SW 1271 (cell line): Measurements from ENCODE around the gene CSTB.

Experiments
- DNase-seq, 2 experiments: peaks; one replicate each; lab custom pipeline; 2025; lab: John Stamatoyannopoulos, UW

CSTB gene

DNA sequence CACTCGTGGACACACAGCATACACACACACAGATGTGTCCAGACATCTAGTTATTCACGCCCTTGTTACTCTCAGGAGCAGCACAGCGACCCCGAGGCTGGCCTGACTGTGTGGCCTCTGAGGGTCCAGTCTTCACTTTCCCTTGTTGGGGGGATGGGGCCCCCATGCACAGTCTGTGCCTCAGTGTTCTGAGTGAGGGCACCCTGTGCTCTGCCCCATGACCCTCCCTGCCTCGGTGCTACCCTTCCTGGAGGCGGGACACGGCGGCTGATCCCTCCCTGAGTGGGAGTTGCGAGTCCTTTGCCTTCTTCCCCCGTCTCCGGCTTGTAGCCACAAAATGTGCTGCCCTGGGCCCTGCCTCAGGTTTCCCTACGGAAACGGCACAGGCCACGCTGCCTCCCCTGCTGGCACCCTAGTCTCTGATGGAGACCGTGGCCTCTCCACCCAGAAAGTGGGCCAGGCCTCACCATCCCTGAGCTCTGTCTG is 8.6 kb downstream of the CSTB start:
- DNase-seq: no peak

DNA sequence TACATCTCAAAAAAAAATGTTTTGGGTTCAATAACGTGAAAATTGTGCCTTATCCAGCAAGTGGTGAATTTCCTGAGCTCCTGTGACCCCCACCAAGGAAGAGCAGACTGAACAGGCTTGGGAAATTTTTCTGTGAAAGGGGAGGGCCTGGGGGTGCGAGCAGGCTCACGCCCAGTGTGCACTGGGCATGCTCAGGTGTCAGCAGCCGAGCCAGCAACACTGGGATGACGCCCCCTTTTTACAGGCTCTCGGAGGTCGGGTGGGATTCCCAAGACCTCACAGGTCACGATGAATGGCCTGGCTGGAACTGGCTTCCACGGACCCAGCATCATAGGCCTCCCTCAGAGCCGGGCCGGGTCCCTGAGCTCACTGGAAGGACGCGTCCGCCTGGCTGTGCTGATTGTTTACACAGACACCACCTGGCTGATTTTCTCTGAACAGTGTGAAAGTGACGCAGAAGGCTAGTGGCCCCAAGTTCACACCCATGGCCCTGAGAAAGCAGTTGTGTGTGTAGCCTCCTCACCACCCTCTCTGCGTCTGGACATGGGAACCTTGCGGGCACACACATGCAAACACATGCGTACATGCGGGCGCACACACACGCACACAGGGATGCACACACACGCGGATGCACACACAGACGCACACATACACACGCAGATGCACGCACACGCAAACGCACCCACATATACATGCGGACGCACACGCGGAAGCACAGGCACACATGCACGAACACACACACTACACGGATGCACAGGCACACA is 9.2 kb downstream of the CSTB start:
- DNase-seq: no peak

DNA sequence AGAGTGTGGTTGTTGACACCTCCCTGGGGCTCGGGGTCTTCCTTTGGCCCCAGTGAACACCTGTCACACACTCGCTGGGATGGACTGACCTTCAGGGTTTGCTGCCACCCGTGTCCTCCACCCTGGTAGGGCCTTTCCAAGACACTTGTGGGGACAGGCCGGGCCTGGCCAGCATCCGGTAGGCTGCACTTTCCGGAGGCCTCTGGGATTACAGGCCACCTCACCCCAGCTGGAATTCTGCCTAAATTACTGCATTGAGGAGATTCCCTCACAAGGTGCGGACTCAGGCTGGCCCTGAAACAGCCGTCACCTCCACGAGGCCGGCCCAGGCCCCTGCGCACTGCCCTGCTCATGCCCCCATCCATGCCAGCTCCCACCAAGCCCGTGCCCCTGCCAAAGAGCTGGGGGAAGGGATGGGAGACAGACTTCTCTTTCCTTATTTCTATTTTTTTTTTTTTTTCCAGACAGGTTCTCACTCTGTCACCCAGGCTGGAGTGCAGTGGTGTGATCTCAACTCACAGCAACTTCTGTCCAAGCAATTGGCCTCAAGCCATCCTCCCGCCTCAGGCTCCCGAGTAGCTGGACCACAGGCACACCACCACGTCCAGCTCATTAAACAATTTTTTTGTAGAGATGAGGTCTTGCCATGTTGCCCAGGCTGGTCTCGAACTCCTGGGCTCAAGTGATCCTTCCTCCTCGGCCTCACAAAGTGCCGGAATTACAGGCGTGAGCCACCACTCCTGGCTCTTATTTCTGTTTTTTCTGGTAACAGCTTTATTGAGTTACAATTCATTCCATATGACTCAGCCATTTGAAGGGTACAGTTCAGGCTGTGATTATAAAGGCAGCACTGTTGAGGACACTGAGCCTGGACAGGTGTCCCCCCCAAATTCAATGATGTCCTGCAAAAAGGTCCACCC is 11.3 kb downstream of the CSTB start:
- no peak for DNase-seq

DNA sequence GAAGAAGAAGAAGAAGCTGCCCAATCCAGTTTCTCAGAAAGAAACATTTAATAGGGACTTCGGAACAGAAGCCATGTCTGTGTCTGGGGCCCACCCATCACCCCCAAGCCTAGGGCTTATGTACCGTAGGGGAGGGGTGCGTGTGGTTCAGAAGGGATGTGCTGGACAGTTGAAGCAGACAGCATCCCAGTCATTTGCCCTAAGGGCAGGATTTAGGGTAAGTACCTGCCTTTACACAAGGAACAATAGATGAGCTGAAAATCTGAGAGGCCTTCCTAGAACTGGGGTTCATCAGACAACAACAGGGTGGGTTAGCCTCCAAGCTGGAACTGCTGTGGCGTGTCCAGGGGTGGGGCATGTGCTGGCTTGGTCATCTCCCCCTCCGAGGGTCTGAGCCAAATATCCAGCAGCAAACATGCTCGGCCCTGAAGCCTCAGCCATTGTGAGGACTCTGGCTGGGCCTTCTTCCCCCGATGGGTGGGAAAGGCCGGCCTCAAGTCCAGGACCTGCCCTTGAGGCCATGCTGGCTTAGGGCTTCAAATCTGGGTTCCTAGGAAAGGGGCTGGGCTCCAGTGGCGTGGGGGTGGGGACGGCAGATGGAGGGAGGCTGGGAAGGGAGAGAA is 12.1 kb downstream of the CSTB start:
- DNase-seq: no peak

DNA sequence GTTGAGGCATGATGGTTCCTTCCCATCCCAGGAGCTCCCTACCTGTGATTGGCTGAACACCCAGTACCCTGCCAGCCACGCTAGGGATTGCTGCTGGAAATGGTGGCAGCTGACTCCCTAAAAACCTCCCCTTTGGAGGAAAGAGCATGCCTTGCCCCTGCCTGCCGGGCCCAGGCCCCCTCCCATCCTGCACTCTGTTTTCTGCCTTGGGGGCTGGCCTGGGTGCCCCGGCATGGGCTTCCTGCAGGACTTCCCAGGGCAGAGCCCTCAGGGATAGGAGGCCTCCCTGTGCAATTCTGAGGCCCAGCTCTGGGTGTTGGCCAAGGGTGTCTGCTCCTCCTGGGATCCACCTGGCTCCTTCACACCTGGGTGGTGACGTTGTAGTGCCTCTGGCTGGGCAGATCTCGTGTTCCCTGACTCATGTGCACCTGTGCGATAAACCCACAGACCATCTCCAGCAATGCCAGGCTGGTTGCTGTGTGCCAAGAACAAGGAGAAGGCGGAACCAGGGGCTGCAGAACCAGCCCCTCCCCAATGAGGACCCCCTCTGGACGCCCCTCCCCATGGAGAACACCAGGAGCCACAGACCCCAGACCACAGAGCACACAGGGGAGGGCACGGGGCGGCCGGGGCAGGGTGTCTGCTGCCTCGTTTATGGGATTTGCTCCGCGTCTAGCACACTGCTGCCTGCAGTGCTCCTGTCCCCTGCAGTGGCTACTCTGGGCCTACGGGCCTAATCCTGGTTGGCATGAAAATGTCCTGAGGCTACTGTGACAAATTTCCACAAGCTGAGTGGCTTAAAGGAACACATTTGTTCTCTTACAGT is 13.6 kb downstream of the CSTB start:
- DNase-seq: no peak

DNA sequence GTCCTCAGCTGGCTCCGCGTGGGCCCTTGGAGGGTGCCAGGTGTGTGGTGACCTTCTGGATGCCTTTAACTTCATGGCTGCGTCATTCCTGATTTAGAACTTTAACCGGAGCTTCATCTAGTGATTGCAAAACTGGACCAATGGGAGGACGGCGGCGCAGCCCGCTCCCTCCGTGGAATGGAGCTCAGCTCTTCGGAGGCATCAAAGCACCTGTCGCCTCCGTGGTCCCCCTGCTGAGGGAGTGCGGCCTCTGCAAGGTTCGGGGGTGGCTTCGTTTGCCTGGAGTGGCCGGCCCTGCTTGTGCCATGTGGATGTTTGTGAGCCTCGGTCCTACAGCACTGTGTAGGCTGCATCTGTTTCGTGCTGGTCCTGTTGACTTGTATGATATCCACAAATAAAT is 14.2 kb downstream of the CSTB start:
- DNase-seq: no peak

DNA sequence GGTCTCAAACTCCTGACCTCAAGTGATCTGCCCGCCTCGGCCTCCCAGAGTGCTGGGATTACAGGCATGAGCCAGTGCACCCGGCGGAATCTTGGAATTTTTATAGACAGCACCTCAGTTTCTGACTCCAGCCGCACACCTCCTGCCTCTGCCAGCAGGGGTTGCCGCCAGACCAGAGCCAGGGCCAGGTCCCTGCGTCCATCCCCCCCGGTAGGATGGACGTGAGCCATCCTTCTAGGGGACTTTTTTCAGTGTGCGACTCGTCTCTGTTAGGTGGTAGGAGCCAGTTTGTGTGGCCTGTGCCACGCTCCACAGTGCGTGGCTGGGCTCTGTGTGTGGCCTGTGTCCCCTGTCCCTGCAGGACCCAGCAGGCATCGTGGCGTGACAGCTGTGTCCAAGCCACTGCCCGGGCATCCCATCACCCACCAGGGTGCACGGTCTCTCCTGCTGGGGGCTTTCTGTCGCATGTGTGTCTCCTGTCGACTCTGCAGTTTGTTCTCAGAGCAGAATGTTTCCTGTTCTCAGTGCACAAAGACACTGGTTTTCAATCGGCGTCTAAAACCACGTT is 15.6 kb downstream of the CSTB start:
- DNase-seq: no peak

DNA sequence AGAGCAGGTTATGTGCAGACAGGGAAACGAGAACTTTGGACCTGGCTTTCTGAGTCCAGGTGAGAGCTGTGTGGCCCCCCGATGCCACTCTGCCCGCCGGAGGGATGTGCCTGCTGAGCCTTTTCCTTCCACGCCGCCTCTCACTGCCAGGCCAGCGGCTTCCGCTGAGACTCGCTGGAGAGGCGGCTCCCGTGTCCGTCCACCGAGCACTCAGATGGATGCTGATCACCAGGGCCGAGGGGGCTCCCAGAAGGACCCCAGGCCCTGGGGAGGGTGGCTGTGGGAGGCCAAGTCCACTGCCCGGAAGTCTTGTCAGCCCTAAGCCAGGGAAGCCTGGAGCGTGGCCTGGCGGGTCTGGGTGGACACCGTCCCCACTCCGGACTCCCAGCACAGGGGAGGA is 16.5 kb downstream of the CSTB start:
- no peak for DNase-seq

DNA sequence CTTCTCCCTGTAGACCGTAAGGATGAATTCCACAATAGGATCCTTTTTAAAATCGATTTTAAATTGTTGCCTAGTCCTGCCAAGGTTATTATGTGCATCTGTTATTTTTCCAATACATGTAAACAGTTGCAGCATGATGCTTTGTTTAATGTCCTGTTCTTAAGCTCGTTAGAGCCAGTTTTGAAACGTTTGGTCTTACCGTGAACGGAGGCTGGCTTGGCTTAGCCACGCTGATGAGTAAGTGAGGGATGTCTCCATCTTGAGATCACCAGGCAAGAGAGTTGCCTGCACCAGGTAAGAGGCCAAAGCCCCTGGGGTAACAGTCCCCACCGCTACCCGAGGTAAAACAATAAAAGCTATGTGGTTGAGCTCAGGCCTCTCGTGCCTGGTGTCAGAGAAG is 17.3 kb downstream of the CSTB start:
- DNase-seq: no peak

DNA sequence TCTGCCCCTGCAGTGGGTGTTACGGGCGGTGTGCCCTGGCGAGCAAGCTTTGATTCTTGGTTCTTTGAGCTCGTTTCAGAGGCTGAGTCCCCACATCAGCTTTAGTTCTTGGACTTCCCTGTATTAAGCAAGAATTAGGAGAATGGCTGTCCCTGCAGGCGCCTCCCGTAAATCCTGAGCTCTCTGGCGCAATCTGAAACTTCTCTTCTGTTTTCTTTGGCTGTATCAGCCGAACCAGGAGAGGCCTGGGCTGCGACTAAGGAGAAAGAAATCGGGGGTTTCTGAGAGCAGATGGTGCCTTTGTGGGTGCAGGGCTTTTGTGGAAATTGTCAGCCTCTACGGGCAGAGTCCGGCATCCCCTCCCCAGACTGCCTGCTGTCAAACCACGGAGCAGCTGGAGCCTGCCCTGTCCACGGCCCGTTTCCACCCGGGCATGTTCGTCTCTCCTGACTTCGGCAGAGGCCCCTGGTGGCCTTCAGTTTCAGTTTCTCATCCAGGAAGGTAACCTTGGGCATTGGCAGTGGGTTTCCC is 17.9 kb downstream of the CSTB start:
- DNase-seq: no peak

DNA sequence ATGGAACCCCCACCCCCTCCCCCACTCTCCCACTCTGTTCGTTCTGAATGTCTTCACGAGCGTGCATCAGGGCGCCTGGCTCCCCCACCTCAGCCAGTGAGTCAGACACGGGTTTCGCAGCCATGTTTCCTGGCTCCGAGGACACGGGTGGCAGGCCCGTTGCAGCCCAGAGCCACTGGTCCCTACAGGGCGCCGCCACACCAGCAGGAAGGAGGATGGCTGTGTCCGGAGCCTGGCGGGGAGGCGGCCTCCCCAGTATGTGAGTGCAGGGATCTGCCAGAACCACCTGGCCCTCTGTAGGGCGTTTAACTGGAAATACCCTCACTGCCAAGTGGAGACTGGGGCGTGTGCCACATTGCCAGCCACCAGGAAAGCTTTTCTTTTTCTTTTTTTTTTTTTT is 18.5 kb downstream of the CSTB start:
- no peak for DNase-seq

DNA sequence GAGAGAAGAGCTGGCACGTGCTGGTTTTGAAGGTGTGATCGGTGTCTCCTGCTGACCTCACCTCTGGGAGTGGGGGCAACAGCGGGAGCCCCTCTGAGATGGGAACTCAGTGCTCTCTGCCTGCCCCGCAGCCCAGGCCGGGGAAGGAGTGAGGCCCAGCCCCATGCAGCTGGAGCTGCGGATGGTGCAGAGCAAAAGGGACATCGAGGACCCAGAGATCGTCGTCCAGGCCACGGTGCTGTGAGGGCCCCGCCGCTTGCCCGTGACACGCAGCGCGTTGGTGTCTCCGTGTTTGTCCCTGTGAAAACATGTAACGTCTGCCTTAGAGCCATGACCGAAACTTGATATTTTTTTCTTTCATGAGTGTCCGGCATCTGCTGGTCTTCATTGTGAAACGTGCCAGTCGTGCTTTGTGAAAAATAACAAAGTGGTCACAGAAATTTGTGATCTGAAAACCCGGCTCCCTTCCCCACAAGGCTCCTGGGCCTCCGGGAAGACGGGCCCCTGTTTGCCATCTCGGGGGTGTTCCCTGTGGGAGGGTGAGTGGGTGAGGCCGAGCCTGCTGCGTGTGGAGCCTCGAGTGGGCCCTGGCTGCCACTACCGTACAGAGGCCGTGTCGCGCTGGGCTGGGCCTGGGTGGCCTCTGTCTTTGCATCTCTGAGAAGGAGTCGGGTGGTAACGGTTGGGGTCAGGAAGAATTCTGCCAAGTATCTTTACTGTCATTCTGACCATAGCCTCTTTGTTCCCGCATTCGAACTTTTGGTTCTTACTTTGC is 20.1 kb downstream of the CSTB start:
- no peak for DNase-seq

DNA sequence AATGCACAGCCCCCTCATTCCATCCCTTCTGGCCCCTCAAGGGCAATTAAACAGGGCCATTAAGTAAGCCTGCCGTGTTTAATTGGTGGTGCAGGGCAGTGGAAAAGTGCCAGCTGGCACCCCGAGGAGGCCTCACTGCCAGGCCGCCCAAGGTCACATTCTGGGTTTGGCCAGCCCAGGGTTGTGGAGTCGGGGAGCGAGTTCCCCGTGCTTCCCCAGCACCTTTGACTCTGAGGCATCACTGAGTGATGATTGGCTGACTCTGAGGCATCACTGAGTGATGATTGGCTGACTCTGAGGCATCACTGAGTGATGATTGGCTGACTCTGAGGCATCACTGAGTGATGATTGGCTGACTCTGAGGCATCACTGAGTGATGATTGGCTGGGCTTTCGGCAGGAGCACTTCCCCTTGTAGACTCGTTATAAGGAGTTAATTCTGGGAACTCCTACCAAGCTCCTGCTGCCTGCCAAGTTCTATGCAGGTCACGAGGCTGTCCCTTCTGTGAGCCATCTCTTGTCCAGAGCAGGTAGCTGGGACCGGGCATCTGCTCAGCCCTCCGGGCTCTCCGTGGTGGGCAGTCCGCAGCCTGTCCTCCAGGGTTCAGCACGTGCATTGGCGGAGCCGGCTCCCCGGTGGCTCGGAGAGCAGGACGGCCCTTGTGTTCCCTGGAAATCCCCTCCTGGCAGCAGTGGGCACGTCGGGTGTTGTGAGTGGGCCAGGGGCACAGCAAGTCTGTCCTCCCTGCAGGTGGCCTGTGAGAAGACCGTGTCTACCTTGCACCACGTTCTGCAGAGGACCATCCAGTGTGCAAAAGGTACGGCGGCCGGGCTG is 20.9 kb downstream of the CSTB start:
- DNase-seq: no peak

DNA sequence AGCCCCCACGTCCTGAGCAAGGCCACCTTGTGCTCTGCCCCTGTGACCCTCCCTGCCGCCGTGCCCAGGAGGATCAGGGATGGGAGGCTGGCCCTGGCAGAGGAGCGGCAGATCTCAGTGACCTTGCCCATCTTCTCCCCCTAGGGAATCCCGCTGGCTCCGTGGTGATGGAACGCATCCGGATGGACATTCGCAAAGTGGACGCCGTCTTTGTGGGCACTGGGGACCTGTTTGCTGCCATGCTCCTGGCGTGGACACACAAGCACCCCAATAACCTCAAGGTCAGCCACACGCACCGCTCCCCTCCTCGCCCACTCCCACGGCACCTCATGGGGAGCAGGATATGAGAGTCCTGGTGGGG is 22.7 kb downstream of the CSTB start:
- DNase-seq: no peak

DNA sequence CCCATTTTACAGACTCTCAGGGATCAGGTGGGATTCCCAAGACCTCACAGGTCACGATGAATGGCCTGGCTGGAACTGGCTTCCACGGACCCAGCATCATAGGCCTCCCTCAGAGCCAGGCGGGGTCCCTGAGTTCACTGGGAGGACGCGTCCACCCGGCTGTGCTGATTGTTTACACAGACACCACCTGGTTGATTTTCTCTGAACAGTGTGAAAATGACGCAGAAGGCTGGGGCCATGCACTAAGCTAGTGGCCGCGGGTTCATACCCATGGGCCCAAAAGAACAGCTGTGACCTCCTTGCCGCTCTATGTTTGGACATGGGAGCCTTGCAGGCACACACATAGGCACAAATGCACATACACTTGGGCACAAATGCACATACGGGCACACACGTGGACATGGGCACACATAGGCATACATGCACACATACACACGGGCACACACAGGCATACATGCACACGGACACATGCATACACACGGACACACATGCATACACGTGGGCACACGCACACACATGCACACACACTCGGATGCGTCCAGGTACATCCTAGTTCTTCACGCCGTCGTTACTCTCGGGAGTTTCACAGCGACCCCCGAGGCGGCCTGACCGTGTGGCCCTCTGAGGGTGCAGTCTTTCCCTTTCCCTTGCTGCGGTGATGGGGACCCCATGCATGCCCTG is 23.2 kb downstream of the CSTB start:
- no peak for DNase-seq

DNA sequence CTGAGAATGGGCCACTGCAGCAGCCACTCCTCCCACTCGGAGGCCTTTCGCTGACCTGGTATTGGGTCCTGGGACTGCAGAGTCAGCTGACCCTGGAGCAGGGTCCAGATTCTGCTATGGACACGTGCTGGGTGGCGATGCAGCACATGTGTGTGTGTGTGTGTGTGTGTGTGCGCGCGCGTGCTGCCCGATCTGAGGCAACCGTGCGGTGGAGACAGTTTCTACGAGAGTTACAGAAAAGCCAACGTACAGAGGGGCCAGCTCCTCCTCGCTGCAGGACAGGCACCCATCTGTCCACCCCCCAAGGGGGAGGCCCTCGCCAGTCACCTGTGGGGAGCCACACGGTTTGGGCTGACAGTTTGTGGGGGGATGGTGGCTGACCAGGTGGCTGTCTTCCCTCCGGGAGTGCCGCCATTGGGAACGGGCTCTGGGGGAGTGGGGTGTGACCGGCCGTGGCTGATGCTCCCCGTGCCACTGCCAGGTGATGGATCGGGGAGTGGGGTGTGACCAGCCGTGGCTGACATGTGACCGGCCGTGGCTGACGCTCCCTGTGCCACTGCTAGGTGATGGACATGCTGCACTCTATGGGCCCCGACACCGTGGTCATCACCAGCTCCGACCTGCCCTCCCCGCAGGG is 24.0 kb downstream of the CSTB start:
- no peak for DNase-seq

DNA sequence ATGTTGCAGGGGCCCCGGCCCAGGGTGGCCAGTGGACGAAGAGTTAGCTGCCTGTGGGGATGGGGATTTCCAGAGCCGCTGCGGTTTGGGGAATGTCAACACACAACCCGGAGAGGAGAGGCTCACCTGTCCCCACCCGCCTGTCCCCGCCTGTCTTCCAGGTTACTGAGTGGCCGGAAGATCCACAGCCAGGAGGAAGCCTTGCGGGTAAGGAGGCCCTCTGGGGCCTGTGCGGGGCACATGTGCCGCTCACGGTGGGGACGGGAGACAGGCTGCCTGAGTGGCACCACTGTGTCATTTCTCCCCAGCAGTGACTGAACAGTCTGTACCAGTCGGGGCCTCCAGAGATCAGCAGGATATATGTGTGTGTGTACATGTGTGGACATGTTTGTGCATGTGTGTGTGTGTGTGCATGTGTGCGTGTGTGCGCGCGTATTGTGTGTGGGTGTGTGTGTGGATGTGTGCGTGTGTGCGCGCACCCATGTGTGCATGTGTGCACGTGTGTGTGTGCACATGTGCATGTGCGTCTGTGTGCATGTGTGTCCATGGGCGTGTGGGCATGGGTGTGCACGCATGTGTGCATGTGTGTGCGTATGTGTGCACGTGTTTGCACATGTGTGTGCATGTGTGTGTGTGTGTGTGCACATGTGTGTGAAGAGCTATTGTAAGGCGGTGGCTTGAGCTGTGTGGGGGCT is 25.6 kb downstream of the CSTB start:
- DNase-seq: no peak
